GM23338 (cell line): ENCODE measurements around the gene ERC2. TPM values are rescaled to one million over a fixed set of nuclear protein-coding genes. Genes with fewer than 3 reads are reported as not detected.

ENCODE experiments used
- ATAC-seq: fragments of 200-7000 bp; cut with Tn5 transposase; 3 replicates; pipeline ENCODE4 v1.9.1; 2020
- DNase-seq: peaks from one replicate; pipeline ENCODE4 v3.0.0-alpha.2; 2015; ENCODE audit warnings: low spot score
- H2AFZ ChIP-seq: fragments of 200-600 bp; sonication (generic); 2 replicates; pipeline ENCODE4 v1.8.0; 2016; ENCODE audit warnings: antibody characterized with exemption, mild to moderate bottlenecking, moderate library complexity
- H3F3A ChIP-seq: fragments of 200-600 bp; sonication (generic); replicated peaks from 2 replicates; pipeline ENCODE4 v1.8.0; 2017; ENCODE audit warnings: antibody characterized with exemption, mixed run types, low read depth
- H3K27ac ChIP-seq: fragments of 200-600 bp; sonication (generic); 2 replicates; pipeline ENCODE4 v1.6.1; 2016; ENCODE audit warnings: low read depth
- H3K27me3 ChIP-seq: fragments of 200-600 bp; sonication (generic); 2 replicates; pipeline ENCODE4 v1.8.0; 2016; ENCODE audit warnings: mild to moderate bottlenecking, mixed run types, moderate library complexity; ENCODE audit not compliant: insufficient read depth
- H3K36me3 ChIP-seq: fragments of 200-600 bp; sonication (generic); 2 replicates; pipeline ENCODE4 v1.8.0; 2016; ENCODE audit warnings: mild to moderate bottlenecking; ENCODE audit not compliant: insufficient read depth
- H3K4me1 ChIP-seq: fragments of 200-600 bp; sonication (generic); 2 replicates; pipeline ENCODE4 v1.8.0; 2016; ENCODE audit warnings: mild to moderate bottlenecking, moderate library complexity; ENCODE audit not compliant: insufficient read depth
- H3K4me2 ChIP-seq: fragments of 200-600 bp; sonication (generic); 2 replicates; pipeline ENCODE4 v1.7.1; 2017; ENCODE audit warnings: mixed run types
- H3K4me3 ChIP-seq: fragments of 200-600 bp; sonication (generic); 2 replicates; pipeline ENCODE4 v1.6.1; 2016; ENCODE audit warnings: mixed run types
- H3K79me2 ChIP-seq: fragments of 200-600 bp; sonication (generic); replicated peaks from 2 replicates; pipeline ENCODE4 v1.8.0; 2017; ENCODE audit warnings: mild to moderate bottlenecking; ENCODE audit not compliant: insufficient read depth
- H3K9me2 ChIP-seq: fragments of 200-600 bp; sonication (generic); 2 replicates; pipeline ENCODE4 v1.8.0; 2017; ENCODE audit not compliant: insufficient read depth
- H4K20me1 ChIP-seq: fragments of 200-600 bp; sonication (generic); replicated peaks from 2 replicates; pipeline ENCODE4 v1.8.0; 2017; ENCODE audit warnings: mild to moderate bottlenecking; ENCODE audit not compliant: insufficient read depth
- H3K27ac Mint-ChIP-seq: 2 replicates; pipeline ENCODE4 v1.8.0; 2020; ENCODE audit warnings: inconsistent platforms, mild to moderate bottlenecking, moderate library complexity, mixed read lengths
- H3K27me3 Mint-ChIP-seq: 3 replicates; pipeline ENCODE4 v1.8.0; 2022; ENCODE audit warnings: low read depth, mild to moderate bottlenecking, moderate library complexity, mixed read lengths, inconsistent platforms; ENCODE audit not compliant: insufficient read depth, poor library complexity
- H3K36me3 Mint-ChIP-seq: 3 replicates; pipeline ENCODE4 v1.8.0; 2021; ENCODE audit warnings: low read depth, mild to moderate bottlenecking, inconsistent platforms, moderate library complexity, mixed read lengths
- H3K4me1 Mint-ChIP-seq: 3 replicates; pipeline ENCODE4 v1.8.0; 2020; ENCODE audit warnings: mild to moderate bottlenecking, inconsistent platforms, mixed read lengths
- H3K4me3 Mint-ChIP-seq: 3 replicates; pipeline ENCODE4 v1.8.0; 2021; ENCODE audit warnings: moderate library complexity, mild to moderate bottlenecking, inconsistent platforms, mixed read lengths
- H3K9me3 Mint-ChIP-seq: 3 replicates; pipeline ENCODE4 v1.8.0; 2020; ENCODE audit warnings: moderate library complexity, mild to moderate bottlenecking, inconsistent platforms, mixed read lengths
- CREB1 ChIP-seq: fragments of 250-450 bp; sonication (Bioruptor Pico); IDR thresholded peaks from 2 replicates; pipeline ENCODE4 v1.5.0; 2020; ENCODE audit warnings: low read depth, mild to moderate bottlenecking, moderate library complexity
- CTCF ChIP-seq, 2 experiments: fragments of 200-600 bp in 1 of 2; sonication (generic) in 1 of 2; conservative IDR thresholded peaks; 2 replicates each; pipeline versions ENCODE4 v1.5.1 to v1.6.1; 2016 to 2017; ENCODE audit warnings: antibody characterized with exemption in 2 of 2, low read depth in 2 of 2, mild to moderate bottlenecking in 2 of 2, moderate library complexity in 1 of 2
- ETS1 ChIP-seq: IDR thresholded peaks from 2 replicates; pipeline ENCODE4 v1.6.1; 2016; ENCODE audit warnings: antibody characterized with exemption
- EZH2 ChIP-seq: fragments of 200-600 bp; sonication (generic); IDR thresholded peaks from one replicate; pipeline ENCODE4 v1.8.0; 2017; ENCODE audit warnings: antibody characterized with exemption, mild to moderate bottlenecking, low read depth; ENCODE audit not compliant: unreplicated experiment
- EZH2phosphoT487 ChIP-seq: fragments of 200-600 bp; sonication (generic); IDR thresholded peaks from one replicate; pipeline ENCODE4 v1.8.1; 2018; ENCODE audit warnings: antibody characterized with exemption; ENCODE audit not compliant: unreplicated experiment
- JUNB ChIP-seq: IDR thresholded peaks from one replicate; pipeline ENCODE4 v1.6.1; 2016; ENCODE audit warnings: antibody characterized with exemption; ENCODE audit not compliant: unreplicated experiment
- NANOG ChIP-seq: IDR thresholded peaks from 2 replicates; pipeline ENCODE4 v1.6.1; 2016; ENCODE audit warnings: antibody characterized with exemption, borderline replicate concordance
- POLR2AphosphoS5 ChIP-seq: IDR thresholded peaks from 2 replicates; pipeline ENCODE4 v1.6.1; 2016; ENCODE audit warnings: antibody characterized with exemption, low read depth
- REST ChIP-seq: IDR thresholded peaks from one replicate; pipeline ENCODE4 v1.6.1; 2018; ENCODE audit warnings: antibody characterized with exemption; ENCODE audit not compliant: unreplicated experiment
- STAT1 ChIP-seq: IDR thresholded peaks from one replicate; pipeline ENCODE4 v1.6.1; 2016; ENCODE audit warnings: antibody characterized with exemption; ENCODE audit not compliant: unreplicated experiment
- ZNF114 ChIP-seq: fragments of 250-450 bp; sonication (Bioruptor Pico); IDR thresholded peaks from 2 replicates; pipeline ENCODE4 v1.5.0; 2020; ENCODE audit warnings: mild to moderate bottlenecking, moderate library complexity
- ZNF331 ChIP-seq: fragments of 250-450 bp; sonication (Bioruptor Pico); IDR thresholded peaks from 2 replicates; pipeline ENCODE4 v1.5.0; 2020; ENCODE audit warnings: low read depth, mild to moderate bottlenecking, moderate library complexity
- ZNF462 ChIP-seq: fragments of 250-450 bp; sonication (Bioruptor Pico); IDR thresholded peaks from 2 replicates; pipeline ENCODE4 v1.5.0; 2020; ENCODE audit warnings: mild to moderate bottlenecking, moderate library complexity
- polyA plus RNA-seq: library from polyadenylated mRNA; unstranded; fragments of >200 nt; fragmentation: Nextera tagmentation; extraction: Ambion mirVana; gene quantifications from 2 replicates; pipeline ENCODE4 v1.2.1, GENCODE V29; 2016
- total RNA-seq: library from RNA; depleted of rRNA; stranded (reverse); fragments of >200 nt; shearing (Covaris generic); gene quantifications from 2 replicates; pipeline ENCODE4 v1.2.3, GENCODE V29; 2014

ERC2 gene
- total and polyA plus RNA-seq, 2 experiments from 2014 or later = 11.8 to 13.7 TPM

GRCh38 chr3:56075089-56075488, 393.2 kb downstream of the ERC2 start:
- H3K4me1 Mint-ChIP-seq = peaks cover 9% of the 10 kb centered on the region
- H3K27me3 Mint-ChIP-seq = no peaks in the 10 kb centered on the region
- H3K4me3 ChIP-seq = no peak overlapping the region
- H3K4me1 ChIP-seq = no peaks in the 10 kb centered on the region
- peaks cover 9% of the 10 kb centered on the region; the same call in 1 of the 2 replicates for H3K9me2 ChIP-seq
- no peaks in the 10 kb centered on the region for H4K20me1 ChIP-seq
- ATAC-seq = no peak
- H3K4me2 ChIP-seq = no peak overlapping the region
- no peaks in the 10 kb centered on the region for H3K9me3 Mint-ChIP-seq
- TF ChIP-seq CTCF (conservative IDR thresholded peaks at IDR 0.05; ENCODE audit: low read depth in 2 of 2) = no peak
- no peak for TF ChIP-seq EZH2
- TF ChIP-seq EZH2phosphoT487 = no peak
- TF ChIP-seq ETS1 = no peak
- no peak for TF ChIP-seq STAT1
- no peak for TF ChIP-seq ZNF114 (CRISPR knock-in tag)
- no peak for TF ChIP-seq CREB1 (CRISPR knock-in tag)
- TF ChIP-seq ZNF462 (CRISPR knock-in tag) = no peak
- TF ChIP-seq ZNF331 (CRISPR knock-in tag) = no peak
- no peak for TF ChIP-seq REST
- no peak for TF ChIP-seq JUNB
- no peak for TF ChIP-seq NANOG
- no peak for TF ChIP-seq POLR2AphosphoS5
- no peak overlapping the region for H3K27ac Mint-ChIP-seq
- H3K79me2 ChIP-seq = no peaks in the 10 kb centered on the region
- no peak overlapping the region for H3K27ac ChIP-seq
- H2AFZ ChIP-seq = no peak overlapping the region
- no peaks in the 10 kb centered on the region for H3F3A ChIP-seq
- no peaks in the 10 kb centered on the region for H3K27me3 ChIP-seq
- DNase-seq = no peak
- H3K4me3 Mint-ChIP-seq = no peak overlapping the region
- no peaks in the 10 kb centered on the region for H3K36me3 Mint-ChIP-seq
- no peaks in the 10 kb centered on the region for H3K36me3 ChIP-seq
